Neutrophil (primary cell): ENCODE data around the gene BACH2.

Experiments
- H3K27ac ChIP-seq: fragments of 200-600 bp; sonication (generic); 2 replicates; pipeline ENCODE4 v1.5.1; 2016; ENCODE audit warnings: mild to moderate bottlenecking, moderate library complexity
- H3K27me3 ChIP-seq: fragments of 200-600 bp; sonication (generic); 2 replicates; pipeline ENCODE4 v1.6.0; 2016; ENCODE audit warnings: mild to moderate bottlenecking
- H3K36me3 ChIP-seq: fragments of 200-600 bp; sonication (generic); 2 replicates; pipeline ENCODE4 v1.5.1; 2017
- H3K4me1 ChIP-seq, 2 experiments: fragments of 200-600 bp in 1 of 2; sonication (generic) in 1 of 2; 1 replicate in 1 of 2; 2 replicates in 1 of 2; pipeline versions ENCODE4 v1.5.1 to v1.6.1; 2013 to 2016; ENCODE audit warnings: low read depth in 1 of 2, low read length in 1 of 2, mild to moderate bottlenecking in 1 of 2, moderate library complexity in 1 of 2; ENCODE audit not compliant: control insufficient read depth in 1 of 2, insufficient read depth in 1 of 2
- H3K4me3 ChIP-seq, 2 experiments: fragments of 200-600 bp in 1 of 2; sonication (generic) in 1 of 2; 1 replicate in 1 of 2; 2 replicates in 1 of 2; pipeline ENCODE4 v1.5.1; 2013 to 2016; ENCODE audit warnings: low read depth in 1 of 2, low read length in 1 of 2, mild to moderate bottlenecking in 1 of 2, moderate library complexity in 1 of 2
- H3K9me3 ChIP-seq: fragments of 200-600 bp; sonication (generic); 2 replicates; pipeline ENCODE4 v1.5.1; 2016
- TF ChIP-seq, protein P1 (sequence below): fragments of 200-600 bp; sonication (generic); IDR thresholded peaks from 2 replicates; pipeline ENCODE4 v1.5.1; 2016; ENCODE audit warnings: antibody characterized with exemption

The BACH2 gene

DNA sequence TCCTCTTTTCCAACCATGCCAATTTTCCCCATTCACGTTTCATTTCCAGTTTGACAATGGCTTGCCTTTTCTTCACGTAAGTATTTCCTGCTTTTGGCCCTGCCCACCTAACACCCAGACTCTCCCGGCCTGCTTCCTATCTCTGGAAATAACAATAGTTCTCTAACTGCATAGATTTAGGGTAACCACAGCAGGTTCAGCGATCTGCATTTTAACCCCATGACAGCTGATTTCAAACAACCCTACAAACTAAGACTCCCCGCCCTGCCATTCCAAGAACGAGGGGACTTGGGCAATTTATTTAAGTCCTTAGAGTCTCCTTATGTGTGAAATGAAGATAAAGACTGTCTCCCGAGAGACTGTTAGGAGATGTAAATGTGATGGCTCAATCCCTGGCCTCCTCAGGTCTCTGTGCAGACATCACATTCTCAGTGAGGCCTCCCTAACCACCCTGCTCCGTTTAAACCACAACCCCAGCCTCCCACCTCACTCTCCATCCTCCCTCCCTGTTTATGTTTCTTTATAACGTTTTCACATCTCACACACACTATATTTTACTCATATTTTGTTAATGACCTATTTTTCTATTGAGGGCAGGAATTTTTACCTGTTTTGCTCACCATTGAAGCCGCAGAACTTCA lies 267.5 kb downstream of the BACH2 start:
- no peak overlapping the region for H3K4me3 ChIP-seq
- H3K4me1 ChIP-seq: no peaks in the 10 kb centered on the region
- TF ChIP-seq, protein P1, sequence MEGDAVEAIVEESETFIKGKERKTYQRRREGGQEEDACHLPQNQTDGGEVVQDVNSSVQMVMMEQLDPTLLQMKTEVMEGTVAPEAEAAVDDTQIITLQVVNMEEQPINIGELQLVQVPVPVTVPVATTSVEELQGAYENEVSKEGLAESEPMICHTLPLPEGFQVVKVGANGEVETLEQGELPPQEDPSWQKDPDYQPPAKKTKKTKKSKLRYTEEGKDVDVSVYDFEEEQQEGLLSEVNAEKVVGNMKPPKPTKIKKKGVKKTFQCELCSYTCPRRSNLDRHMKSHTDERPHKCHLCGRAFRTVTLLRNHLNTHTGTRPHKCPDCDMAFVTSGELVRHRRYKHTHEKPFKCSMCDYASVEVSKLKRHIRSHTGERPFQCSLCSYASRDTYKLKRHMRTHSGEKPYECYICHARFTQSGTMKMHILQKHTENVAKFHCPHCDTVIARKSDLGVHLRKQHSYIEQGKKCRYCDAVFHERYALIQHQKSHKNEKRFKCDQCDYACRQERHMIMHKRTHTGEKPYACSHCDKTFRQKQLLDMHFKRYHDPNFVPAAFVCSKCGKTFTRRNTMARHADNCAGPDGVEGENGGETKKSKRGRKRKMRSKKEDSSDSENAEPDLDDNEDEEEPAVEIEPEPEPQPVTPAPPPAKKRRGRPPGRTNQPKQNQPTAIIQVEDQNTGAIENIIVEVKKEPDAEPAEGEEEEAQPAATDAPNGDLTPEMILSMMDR: no peak
- no peaks in the 10 kb centered on the region for H3K36me3 ChIP-seq
- H3K9me3 ChIP-seq: no peaks in the 10 kb centered on the region
- H3K27me3 ChIP-seq: no peaks in the 10 kb centered on the region
- H3K27ac ChIP-seq: no peak overlapping the region

DNA sequence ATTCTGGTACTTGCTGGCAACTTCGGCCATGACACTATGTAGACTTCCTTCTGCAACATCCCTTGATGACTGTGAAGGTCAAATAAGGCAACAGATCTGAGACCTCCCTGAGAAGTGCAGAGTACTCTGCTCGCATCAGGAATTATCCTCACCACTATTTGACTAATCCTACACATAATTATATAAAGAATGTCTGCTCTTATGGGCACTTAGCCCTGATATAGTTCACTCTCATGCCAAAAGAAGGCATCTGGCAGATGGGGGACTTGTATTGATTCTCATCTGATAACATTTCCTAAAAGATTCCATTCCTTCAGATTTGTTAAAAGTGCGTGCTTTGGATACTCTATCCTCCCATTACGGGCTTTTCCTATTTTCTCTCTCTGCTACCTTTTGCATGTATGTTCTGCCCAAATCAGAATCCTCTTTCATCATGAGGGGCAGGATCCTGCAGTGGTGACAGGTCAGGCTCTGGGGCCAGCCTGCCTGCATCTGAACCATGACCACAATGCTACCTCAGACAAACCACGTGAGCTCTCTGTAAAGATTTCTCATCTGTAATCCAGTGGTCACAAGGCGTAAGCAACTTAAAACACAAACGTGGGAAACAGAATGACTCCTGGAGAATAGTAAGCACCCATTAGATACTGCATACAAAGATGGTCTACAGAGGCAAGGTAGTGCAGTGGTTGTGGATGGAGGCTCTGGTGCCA lies 268.4 kb downstream of the BACH2 start:
- no peaks in the 10 kb centered on the region for H3K9me3 ChIP-seq
- TF ChIP-seq, protein P1: no peak
- no peaks in the 10 kb centered on the region for H3K4me1 ChIP-seq
- H3K4me3 ChIP-seq: no peak overlapping the region
- no peak overlapping the region for H3K27ac ChIP-seq
- no peaks in the 10 kb centered on the region for H3K36me3 ChIP-seq
- H3K27me3 ChIP-seq: no peaks in the 10 kb centered on the region

DNA sequence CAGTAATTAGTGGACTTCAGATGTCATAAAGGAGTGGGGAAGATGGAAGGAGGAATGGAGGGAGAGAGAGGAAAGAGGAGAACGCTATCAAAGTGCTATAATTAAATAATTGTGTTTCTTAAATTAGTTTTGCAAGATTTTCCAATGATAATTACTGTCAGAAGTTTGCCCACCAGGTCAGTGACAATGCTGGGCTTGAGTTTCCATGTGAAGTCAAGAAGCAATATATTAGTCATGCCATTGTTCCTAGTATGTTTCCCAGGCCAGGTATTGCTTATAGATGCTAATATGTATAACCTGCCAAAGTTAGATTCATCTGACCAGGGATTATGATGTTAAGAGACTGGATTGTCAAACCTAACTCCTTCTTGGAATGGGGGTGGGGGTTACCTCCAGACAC lies 270.4 kb downstream of the BACH2 start:
- H3K36me3 ChIP-seq: no peaks in the 10 kb centered on the region
- TF ChIP-seq, protein P1: no peak
- H3K27me3 ChIP-seq: no peaks in the 10 kb centered on the region
- H3K27ac ChIP-seq: no peak overlapping the region
- no peaks in the 10 kb centered on the region for H3K4me1 ChIP-seq
- no peaks in the 10 kb centered on the region for H3K9me3 ChIP-seq
- no peak overlapping the region for H3K4me3 ChIP-seq

DNA sequence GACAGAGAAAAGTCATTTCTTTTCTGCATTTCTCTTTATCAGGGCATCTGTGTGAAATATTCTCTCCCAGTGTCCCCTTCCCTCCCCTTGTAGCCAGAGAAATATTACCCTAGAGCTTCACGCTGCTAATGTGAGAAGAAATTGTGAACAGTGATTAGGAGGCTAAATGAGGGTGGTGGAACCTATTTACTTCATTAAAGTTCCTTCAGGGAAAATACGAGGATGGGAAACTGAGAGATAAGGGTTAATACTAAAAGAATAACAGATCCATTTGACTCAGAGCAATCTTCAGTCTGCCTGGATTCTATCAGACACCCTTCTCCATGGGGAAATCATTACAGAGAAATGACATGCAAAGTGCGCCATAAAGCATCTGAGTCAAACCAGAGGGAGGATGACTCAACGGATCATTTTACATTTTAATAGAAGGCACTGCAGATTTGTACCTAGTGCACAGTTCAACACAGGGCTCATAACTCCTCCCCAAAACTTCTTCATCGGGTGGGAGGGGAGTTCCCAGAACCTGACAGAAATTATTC lies 271.1 kb downstream of the BACH2 start:
- H3K27me3 ChIP-seq: no peaks in the 10 kb centered on the region
- no peaks in the 10 kb centered on the region for H3K4me1 ChIP-seq
- H3K27ac ChIP-seq: no peak overlapping the region
- no peaks in the 10 kb centered on the region for H3K36me3 ChIP-seq
- H3K9me3 ChIP-seq: no peaks in the 10 kb centered on the region
- no peak overlapping the region for H3K4me3 ChIP-seq
- TF ChIP-seq, protein P1: no peak

DNA sequence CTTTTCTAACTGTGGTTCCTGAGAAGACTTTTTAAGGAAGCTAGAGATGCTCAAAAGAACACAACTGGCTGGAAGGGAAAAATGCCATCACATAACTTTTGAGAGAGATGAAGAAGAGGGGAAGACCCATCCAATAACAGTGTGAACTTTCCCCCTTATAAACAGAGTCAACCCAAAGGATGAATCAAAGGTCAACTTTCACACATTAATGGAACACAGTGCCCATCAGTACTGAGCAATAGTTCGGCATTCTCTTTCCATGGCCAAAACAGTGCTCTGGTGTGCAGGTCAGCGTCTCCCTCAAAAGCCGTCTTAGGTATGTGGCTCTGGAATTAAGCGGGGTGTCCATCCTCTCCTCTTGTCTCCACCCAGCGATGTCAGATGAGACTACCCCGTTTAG lies 272.0 kb downstream of the BACH2 start:
- H3K9me3 ChIP-seq: no peaks in the 10 kb centered on the region
- H3K27ac ChIP-seq: no peak overlapping the region
- no peaks in the 10 kb centered on the region for H3K36me3 ChIP-seq
- TF ChIP-seq, protein P1: no peak
- no peak overlapping the region for H3K4me3 ChIP-seq
- H3K27me3 ChIP-seq: no peaks in the 10 kb centered on the region
- H3K4me1 ChIP-seq: no peaks in the 10 kb centered on the region
